Measurements from ENCODE around the gene YIPF1.
"Not testable (repeated sequence)": the region's sequence is repeated elsewhere in the genome, so short reads cannot be mapped to it uniquely, and the experiment has no call there.

YIPF1 gene

GRCh38 chr1:53902235-53903138 lies 12.9 kb upstream of the YIPF1 start:
- Mint-ChIP-seq H3K9me3 (no peaks in the 10 kb centered on the region), H3K36me3 (peaks cover 2% of the 10 kb centered on the region), H3K27ac (no peak overlapping the region), H3K27me3 (no peaks in the 10 kb centered on the region), H3K4me1 (no peaks in the 10 kb centered on the region), H3K4me3 (no peak overlapping the region)

- H3K9me3 Mint-ChIP-seq = no peaks in the 10 kb centered on the region
- H3K27ac Mint-ChIP-seq = no peak overlapping the region
- peaks cover 2% of the 10 kb centered on the region for H3K36me3 Mint-ChIP-seq
- no peaks in the 10 kb centered on the region for H3K27me3 Mint-ChIP-seq
- no peak overlapping the region for H3K4me3 Mint-ChIP-seq
- H3K4me1 Mint-ChIP-seq = no peaks in the 10 kb centered on the region
These were observed 10.1 kb upstream of the YIPF1 start for GRCh38 chr1:53899708-53900107.

GRCh38 chr1:53899206-53899628 lies 9.6 kb upstream of the YIPF1 start:
- Mint-ChIP-seq H3K9me3 (no peaks in the 10 kb centered on the region), H3K27me3 (no peaks in the 10 kb centered on the region), H3K36me3 (peaks cover 2% of the 10 kb centered on the region), H3K27ac (no peak overlapping the region), H3K4me1 (no peaks in the 10 kb centered on the region), H3K4me3 (no peak overlapping the region)

- no peaks in the 10 kb centered on the region for H3K27me3 Mint-ChIP-seq
- H3K4me1 Mint-ChIP-seq = no peaks in the 10 kb centered on the region
- no peaks in the 10 kb centered on the region for H3K36me3 Mint-ChIP-seq
- no peaks in the 10 kb centered on the region for H3K9me3 Mint-ChIP-seq
- H3K27ac Mint-ChIP-seq = no peak overlapping the region
- H3K4me3 Mint-ChIP-seq = no peak overlapping the region
These were observed 7.1 kb upstream of the YIPF1 start for GRCh38 chr1:53896635-53897229.

- Mint-ChIP-seq H3K4me3 (no peak overlapping the region), H3K27ac (no peak overlapping the region), H3K36me3 (no peaks in the 10 kb centered on the region), H3K27me3 (no peaks in the 10 kb centered on the region), H3K9me3 (no peaks in the 10 kb centered on the region), H3K4me1 (peaks cover 8% of the 10 kb centered on the region)
These were observed 5.8 kb upstream of the YIPF1 start for GRCh38 chr1:53895421-53895820.

GRCh38 chr1:53894644-53895043 lies 5.0 kb upstream of the YIPF1 start:
- H3K27ac Mint-ChIP-seq = peak overlapping the region; percentile 21
- no peaks in the 10 kb centered on the region for H3K27me3 Mint-ChIP-seq
- H3K9me3 Mint-ChIP-seq = no peaks in the 10 kb centered on the region
- H3K4me1 Mint-ChIP-seq = peaks cover 11% of the 10 kb centered on the region
- H3K4me3 Mint-ChIP-seq = no peak overlapping the region
- H3K36me3 Mint-ChIP-seq = no peaks in the 10 kb centered on the region

GRCh38 chr1:53893999-53894636 lies 4.5 kb upstream of the YIPF1 start, which contains the start of gene DIO1:
Gene DIO1, plus strand, starts transcription at chr1:53894187. Its CDS starts 24 bp downstream, at chr1:53894211.
- no peaks in the 10 kb centered on the region for H3K9me3 Mint-ChIP-seq
- H3K27ac Mint-ChIP-seq = peak within 1 kb of the TSS; percentile 79
- H3K4me1 Mint-ChIP-seq = peaks cover 13% of the 10 kb centered on the region
- no peak within 1 kb of the TSS for H3K4me3 Mint-ChIP-seq
- no peaks in the 10 kb centered on the region for H3K27me3 Mint-ChIP-seq
- no peaks in the 10 kb centered on the region for H3K36me3 Mint-ChIP-seq

GRCh38 chr1:53892911-53893310 lies 3.3 kb upstream of the YIPF1 start:
- H3K36me3 Mint-ChIP-seq = no peaks in the 10 kb centered on the region
- H3K27me3 Mint-ChIP-seq = no peaks in the 10 kb centered on the region
- peak overlapping the region; percentile 79 for H3K27ac Mint-ChIP-seq
- no peak overlapping the region for H3K4me3 Mint-ChIP-seq
- H3K4me1 Mint-ChIP-seq = peaks cover 25% of the 10 kb centered on the region
- no peaks in the 10 kb centered on the region for H3K9me3 Mint-ChIP-seq

- H3K27ac Mint-ChIP-seq = no peak overlapping the region
- H3K4me3 Mint-ChIP-seq = no peak overlapping the region
- H3K4me1 Mint-ChIP-seq = peaks cover 35% of the 10 kb centered on the region
- no peaks in the 10 kb centered on the region for H3K27me3 Mint-ChIP-seq
- H3K36me3 Mint-ChIP-seq = peaks cover 1% of the 10 kb centered on the region
- no peaks in the 10 kb centered on the region for H3K9me3 Mint-ChIP-seq
These were observed 2.1 kb upstream of the YIPF1 start for GRCh38 chr1:53891678-53892077.

GRCh38 chr1:53891018-53891417 lies 1.4 kb upstream of the YIPF1 start:
- Mint-ChIP-seq H3K4me1 (peaks cover 40% of the 10 kb centered on the region), H3K36me3 (peaks cover 3% of the 10 kb centered on the region), H3K27me3 (no peaks in the 10 kb centered on the region), H3K9me3 (no peaks in the 10 kb centered on the region), H3K4me3 (peak overlapping the region; percentile 98), H3K27ac (peak overlapping the region; percentile 97)

GRCh38 chr1:53890522-53890941 lies 935 bp upstream of the YIPF1 start:
- no peaks in the 10 kb centered on the region for H3K9me3 Mint-ChIP-seq
- no peaks in the 10 kb centered on the region for H3K27me3 Mint-ChIP-seq
- H3K4me3 Mint-ChIP-seq = peak overlapping the region; percentile 98
- H3K36me3 Mint-ChIP-seq = peaks cover 3% of the 10 kb centered on the region
- peak overlapping the region; percentile 97 for H3K27ac Mint-ChIP-seq
- H3K4me1 Mint-ChIP-seq = peaks cover 43% of the 10 kb centered on the region

- Mint-ChIP-seq H3K27me3 (no peaks in the 10 kb centered on the region), H3K27ac (peak overlapping the region; percentile 98), H3K36me3 (peaks cover 3% of the 10 kb centered on the region), H3K4me1 (peaks cover 50% of the 10 kb centered on the region), H3K4me3 (peak overlapping the region; percentile 98), H3K9me3 (no peaks in the 10 kb centered on the region)
These were observed 916 bp downstream of the YIPF1 start for GRCh38 chr1:53888681-53889080.

GRCh38 chr1:53883600-53883999 lies 6.0 kb downstream of the YIPF1 start:
- H3K9me3 Mint-ChIP-seq, H3K4me3 Mint-ChIP-seq, H3K27ac Mint-ChIP-seq, H3K27me3 Mint-ChIP-seq: not testable (repeated sequence)
- peaks cover 16% of the 10 kb centered on the region for H3K36me3 Mint-ChIP-seq
- peaks cover 45% of the 10 kb centered on the region for H3K4me1 Mint-ChIP-seq

GRCh38 chr1:53881853-53882252 lies 7.7 kb downstream of the YIPF1 start:
- H3K27me3 Mint-ChIP-seq, H3K9me3 Mint-ChIP-seq, H3K4me3 Mint-ChIP-seq: not testable (repeated sequence)
- H3K4me1 Mint-ChIP-seq = peaks cover 29% of the 10 kb centered on the region
- peaks cover 20% of the 10 kb centered on the region for H3K36me3 Mint-ChIP-seq
- H3K27ac Mint-ChIP-seq = peak overlapping the region; percentile 44

- H3K4me3 Mint-ChIP-seq = no peak overlapping the region
- peaks cover 24% of the 10 kb centered on the region for H3K36me3 Mint-ChIP-seq
- H3K4me1 Mint-ChIP-seq = peaks cover 13% of the 10 kb centered on the region
- no peaks in the 10 kb centered on the region for H3K27me3 Mint-ChIP-seq
- no peaks in the 10 kb centered on the region for H3K9me3 Mint-ChIP-seq
- no peak overlapping the region for H3K27ac Mint-ChIP-seq
These were observed 11.0 kb downstream of the YIPF1 start for GRCh38 chr1:53878492-53879105.

All from activated naive CD4-positive, alpha-beta T cell treated with anti-CD3 and anti-CD28 coated beads, Interleukin-2, amount 50 U/mL, for 24 hours (primary cell).